ENCODE measurements around the gene WFIKKN1.
A peak's percentile ranks its signal among the peaks of the same experiment; 100 is the strongest.

WFIKKN1 gene

DNA sequence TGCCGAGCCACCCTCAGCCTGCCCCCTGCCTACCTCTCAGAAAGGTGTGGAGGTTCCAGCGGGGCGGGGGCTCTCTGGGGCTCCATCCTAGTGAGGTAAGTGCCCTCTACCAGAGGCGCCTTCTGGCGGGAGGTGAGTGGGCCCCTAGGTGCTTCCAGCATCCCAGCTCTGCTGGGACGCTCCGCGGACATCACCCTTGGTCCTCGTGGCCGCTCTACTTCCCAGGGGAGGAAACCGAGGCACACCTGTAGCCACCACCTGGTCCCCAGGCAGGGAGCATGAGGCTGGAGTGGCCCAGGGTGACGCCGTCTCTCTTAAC, 12.2 kb downstream of the WFIKKN1 start:
- Histone ChIP-seq H3K9ac (ENCODE audit: low read depth, low read length) (peak overlapping the region; percentile 70; the same call in 1 of the 2 replicates), H3K9me3 (ENCODE audit: control insufficient read depth, insufficient read depth, low read length) (no peaks in the 10 kb centered on the region), H3K4me1 (ENCODE audit: insufficient read depth, low read length) (peaks cover 9% of the 10 kb centered on the region; the same call in 1 of the 2 replicates), H3K36me3 (ENCODE audit: insufficient read depth, low read length) (no peaks in the 10 kb centered on the region)

DNA sequence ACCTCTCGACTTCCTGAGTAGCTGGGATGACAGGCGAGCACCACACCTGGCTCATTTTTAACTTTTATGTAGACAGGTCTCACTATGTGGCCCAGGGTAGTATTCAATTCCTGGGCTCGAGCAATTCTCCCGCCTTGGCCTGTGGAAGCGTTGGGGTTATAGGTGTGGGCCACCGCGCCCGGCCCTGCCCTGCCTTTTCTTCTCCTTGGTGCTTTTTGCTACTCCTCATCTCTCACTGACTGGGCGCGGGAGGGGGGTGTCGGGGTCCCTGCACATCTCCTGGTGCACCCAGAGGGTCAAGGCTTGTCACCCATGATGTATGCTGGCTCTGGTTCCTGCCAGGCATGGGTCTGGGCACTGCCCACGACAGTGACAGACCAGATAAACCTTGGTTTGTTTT, 13.8 kb downstream of the WFIKKN1 start:
- Histone ChIP-seq H3K9ac (ENCODE audit: low read depth, low read length) (no peak overlapping the region), H3K9me3 (ENCODE audit: control insufficient read depth, insufficient read depth, low read length) (no peaks in the 10 kb centered on the region), H3K36me3 (ENCODE audit: insufficient read depth, low read length) (no peaks in the 10 kb centered on the region), H3K4me1 (ENCODE audit: insufficient read depth, low read length) (no peaks in the 10 kb centered on the region)

DNA sequence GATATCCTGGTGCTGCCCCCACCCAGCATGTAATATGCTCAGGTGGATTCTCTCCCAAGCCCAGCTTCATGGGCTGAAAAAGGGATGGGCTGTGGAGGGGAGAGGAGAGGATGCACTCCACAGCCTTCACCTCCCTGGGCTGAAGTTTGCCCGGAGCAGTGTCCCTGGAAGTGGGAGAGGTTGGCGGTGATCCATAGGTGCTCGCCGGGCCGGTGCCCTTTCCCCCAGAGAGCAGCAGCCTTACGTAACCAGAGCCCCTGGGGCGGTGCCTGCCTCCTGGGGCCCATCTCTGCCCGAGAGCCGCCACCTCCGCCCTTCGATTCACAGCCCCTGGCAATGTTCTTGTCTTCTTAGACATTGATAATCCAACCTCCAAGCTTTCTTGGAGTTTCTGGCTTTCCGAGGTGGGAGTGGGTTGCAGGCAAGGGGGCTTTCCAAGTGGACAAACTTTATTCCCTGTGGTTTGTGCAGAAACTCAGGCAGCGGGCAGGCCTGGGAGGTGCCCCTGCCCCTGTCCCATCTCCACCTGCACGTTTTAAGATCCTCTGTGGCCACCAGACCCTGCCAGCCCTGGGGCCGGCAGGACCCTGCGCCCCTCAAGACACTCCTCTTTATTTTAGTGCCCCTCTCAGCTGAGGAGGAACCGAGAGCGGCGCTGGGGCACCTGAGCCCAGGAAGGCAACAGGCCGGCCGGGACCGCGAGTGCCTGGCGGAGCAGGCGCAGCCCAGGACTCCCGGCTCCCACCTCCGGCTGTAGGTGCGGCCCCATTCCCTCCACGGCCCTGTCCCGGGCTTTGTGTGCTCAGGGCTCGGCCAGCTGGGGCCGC, 15.3 kb downstream of the WFIKKN1 start:
- Histone ChIP-seq H3K4me1 (ENCODE audit: insufficient read depth, low read length) (no peaks in the 10 kb centered on the region), H3K9me3 (ENCODE audit: control insufficient read depth, insufficient read depth, low read length) (no peaks in the 10 kb centered on the region), H3K36me3 (ENCODE audit: insufficient read depth, low read length) (no peaks in the 10 kb centered on the region), H3K9ac (ENCODE audit: low read depth, low read length) (no peak overlapping the region)

DNA sequence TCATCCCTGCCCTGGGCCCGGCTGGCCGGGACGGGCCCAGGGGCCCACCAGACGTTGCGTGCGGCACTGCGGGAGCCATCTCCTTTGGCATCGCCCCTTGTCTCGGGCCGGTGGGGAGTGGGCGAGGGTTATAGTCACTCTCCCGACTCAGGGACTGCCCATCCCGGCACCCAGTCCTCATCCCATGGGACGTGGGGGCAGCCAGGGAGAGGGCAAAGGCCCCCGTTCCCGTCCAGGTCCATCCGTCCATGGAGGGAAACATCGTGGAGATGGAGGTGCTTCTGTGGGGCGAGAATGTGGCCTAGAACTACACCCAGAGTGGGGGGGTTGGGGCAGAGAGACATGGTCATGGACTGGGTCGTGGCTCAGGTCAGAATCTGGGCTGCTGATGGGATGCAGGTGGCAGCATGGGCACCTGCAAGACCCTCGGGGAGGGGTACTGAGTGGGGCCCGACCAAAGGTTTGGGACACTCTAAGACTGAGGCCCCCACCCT, 15.9 kb downstream of the WFIKKN1 start:
- no peaks in the 10 kb centered on the region for H3K9me3 ChIP-seq (ENCODE audit: control insufficient read depth, insufficient read depth, low read length)
- H3K36me3 ChIP-seq (ENCODE audit: insufficient read depth, low read length): no peaks in the 10 kb centered on the region
- no peak overlapping the region for H3K9ac ChIP-seq (ENCODE audit: low read depth, low read length)
- H3K4me1 ChIP-seq (ENCODE audit: insufficient read depth, low read length): no peaks in the 10 kb centered on the region

DNA sequence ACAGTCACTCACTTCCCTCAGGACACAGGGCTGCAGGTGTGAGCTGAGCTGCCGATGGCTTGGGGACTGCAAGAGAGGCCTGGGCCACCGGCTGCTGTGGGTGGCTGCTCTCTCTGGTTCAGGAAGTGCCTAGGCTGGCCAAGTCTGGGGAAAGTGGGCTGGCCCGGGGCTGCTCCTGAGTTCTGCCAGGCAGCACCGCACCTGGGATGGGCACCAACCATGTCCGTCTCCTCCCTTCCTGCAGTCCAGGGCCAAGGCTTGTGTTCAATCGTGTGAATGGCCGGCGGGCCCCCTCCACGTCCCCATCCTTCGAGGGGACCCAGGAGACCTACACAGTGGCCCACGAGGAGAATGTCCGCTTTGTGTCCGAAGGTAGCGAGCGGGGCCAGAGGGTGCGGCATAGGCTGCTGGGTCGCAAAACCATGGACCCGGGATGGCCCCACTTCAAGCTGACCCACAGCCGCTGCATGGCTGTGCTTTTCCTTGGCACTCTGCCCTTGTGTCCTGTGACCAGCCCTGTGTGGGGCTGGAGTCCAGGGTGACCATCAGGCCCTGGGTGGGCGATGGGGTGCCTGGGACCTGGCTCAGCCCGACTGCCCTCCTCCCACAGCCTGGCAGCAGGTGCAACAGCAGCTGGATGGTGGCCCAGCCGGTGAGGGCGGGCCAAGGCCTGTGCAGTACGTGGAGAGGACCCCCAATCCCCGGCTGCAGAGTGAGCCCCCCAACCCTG, 16.6 kb downstream of the WFIKKN1 start:
- H3K9ac ChIP-seq (ENCODE audit: low read depth, low read length): no peak overlapping the region

DNA sequence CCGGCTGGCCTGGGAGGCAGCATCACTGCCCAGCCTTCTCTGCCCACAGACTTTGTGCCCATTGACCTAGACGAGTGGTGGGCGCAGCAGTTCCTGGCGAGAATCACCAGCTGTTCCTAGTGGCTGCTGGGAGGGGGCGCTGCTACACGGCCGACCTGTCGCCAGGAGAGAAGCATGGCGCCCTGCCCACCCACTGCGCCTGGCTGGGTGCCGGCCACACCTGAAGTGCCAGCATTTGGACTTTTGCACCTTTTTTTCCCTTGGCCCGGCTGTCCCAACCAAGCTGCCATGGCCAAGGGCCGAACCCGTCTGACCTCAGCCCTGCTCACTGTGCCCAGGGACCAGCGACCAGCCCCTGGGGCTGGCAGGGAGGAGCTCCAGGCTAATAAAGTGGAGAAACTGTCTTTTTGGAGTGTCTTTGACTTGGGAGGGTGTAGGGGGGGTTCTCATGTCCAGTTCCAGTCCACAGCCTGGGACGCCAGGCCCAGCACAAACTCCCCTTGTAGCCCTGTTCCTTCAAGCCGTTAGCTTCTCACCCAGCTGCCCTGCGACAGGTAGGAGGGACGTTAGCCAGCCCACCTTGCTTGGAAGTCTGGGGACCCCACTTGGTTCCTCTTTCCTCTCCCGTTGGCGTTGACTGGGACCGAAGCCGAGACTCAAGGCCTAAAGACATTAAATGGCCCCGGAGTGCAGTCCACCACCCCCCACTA, 17.4 kb downstream of the WFIKKN1 start:
- Histone ChIP-seq H3K36me3 (ENCODE audit: insufficient read depth, low read length) (no peaks in the 10 kb centered on the region), H3K9ac (ENCODE audit: low read depth, low read length) (no peak overlapping the region), H3K4me1 (ENCODE audit: insufficient read depth, low read length) (no peaks in the 10 kb centered on the region), H3K9me3 (ENCODE audit: control insufficient read depth, insufficient read depth, low read length) (no peaks in the 10 kb centered on the region)

More for the DNA sequence above, 16.6 kb downstream of the WFIKKN1 start:
- no peaks in the 10 kb centered on the region for H3K9me3 ChIP-seq (ENCODE audit: control insufficient read depth, insufficient read depth, low read length)
- H3K4me1 ChIP-seq (ENCODE audit: insufficient read depth, low read length): no peaks in the 10 kb centered on the region
- H3K36me3 ChIP-seq (ENCODE audit: insufficient read depth, low read length): no peaks in the 10 kb centered on the region

DNA sequence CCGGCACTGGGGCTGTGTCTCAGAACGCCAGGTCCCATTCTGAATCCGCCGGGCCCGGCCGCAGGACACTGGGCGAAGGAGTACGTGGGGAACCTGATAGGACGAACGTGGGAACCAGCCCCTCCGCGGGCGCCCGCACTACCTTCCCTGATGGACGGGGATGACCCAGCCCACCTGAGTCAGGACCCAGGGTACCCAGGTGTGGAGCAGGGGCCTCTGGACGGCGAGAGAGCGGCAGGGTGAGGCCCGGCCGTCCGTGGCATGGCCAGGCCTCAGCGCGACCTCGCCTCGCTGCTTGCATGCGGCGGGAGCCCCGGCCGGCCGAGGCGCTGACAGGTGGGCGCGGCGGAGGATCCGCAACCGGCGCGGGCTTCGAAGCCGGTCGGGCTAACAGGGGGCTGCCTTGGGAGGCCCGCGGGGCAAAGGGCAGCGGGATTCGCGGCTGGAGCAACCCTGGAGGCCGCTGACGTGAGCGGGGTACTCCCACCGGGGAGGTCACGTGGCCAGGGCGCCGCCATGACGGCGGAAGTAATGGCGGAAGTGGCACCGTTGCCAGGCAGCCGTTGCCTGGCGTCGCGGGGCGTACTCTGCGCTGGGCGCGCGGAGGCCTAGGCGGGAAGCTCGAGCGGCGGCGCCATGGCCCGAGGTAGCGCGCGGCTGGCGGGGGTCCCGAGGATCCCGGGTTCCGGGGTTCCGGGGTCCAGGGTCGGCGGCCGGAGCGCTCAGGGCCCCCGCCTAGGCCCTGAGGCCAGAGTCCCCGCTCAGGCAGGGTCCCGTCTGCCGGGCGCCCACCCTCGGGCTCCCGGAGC, 18.2 kb downstream of the WFIKKN1 start, which contains the start of gene WDR90:
Gene WDR90, plus strand, starts transcription at position 585 of the 809 bp plus-strand sequence. Its CDS starts 52 bp downstream, at position 637.
- Histone ChIP-seq H3K9ac (ENCODE audit: low read depth, low read length) (no peak within 1 kb of the TSS), H3K4me1 (ENCODE audit: insufficient read depth, low read length) (no peaks in the 10 kb centered on the region), H3K9me3 (ENCODE audit: control insufficient read depth, insufficient read depth, low read length) (no peaks in the 10 kb centered on the region), H3K36me3 (ENCODE audit: insufficient read depth, low read length) (no peaks in the 10 kb centered on the region)

DNA sequence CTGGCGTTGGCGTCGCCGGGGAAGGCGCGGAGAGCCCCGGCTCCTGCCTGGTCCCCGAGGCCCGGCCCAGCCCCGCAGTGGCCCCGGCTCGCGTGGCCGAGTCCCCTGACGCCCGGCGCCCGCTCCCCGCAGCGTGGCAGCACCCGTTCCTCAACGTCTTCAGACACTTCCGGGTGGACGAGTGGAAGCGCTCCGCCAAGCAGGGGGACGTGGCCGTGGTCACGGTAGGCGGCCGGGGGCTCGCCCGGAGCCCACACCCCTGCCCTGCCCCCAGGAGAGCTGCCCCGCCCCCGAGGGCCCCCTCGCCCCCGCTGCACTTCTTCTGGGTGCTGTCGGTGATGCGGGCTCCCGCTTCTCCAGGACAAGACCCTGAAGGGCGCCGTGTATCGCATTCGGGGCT, 18.8 kb downstream of the WFIKKN1 start:
- no peaks in the 10 kb centered on the region for H3K9me3 ChIP-seq (ENCODE audit: control insufficient read depth, insufficient read depth, low read length)
- H3K36me3 ChIP-seq (ENCODE audit: insufficient read depth, low read length): no peaks in the 10 kb centered on the region
- H3K4me1 ChIP-seq (ENCODE audit: insufficient read depth, low read length): no peaks in the 10 kb centered on the region
- H3K9ac ChIP-seq (ENCODE audit: low read depth, low read length): no peak overlapping the region

DNA sequence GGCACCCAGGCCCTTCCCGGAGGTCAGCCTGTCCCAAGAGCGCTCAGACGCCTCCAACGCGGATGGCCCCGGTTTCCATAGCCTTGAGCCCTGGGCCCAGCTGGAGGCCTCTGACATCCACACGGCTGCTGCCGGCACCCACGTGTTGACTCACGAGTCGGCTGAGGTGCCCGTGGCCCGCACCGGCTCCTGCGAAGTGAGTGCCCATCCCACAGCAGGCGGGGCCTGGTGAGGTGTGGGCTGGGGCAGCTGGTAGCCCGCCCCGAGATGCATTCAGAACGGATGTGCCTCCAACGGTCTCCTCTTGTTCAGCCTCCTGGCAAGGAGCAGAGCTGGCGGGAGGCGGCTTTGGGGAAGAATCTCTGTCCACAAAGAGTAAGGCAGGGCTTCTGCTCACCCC, 21.1 kb downstream of the WFIKKN1 start:
- H3K36me3 ChIP-seq (ENCODE audit: insufficient read depth, low read length): no peaks in the 10 kb centered on the region
- H3K9me3 ChIP-seq (ENCODE audit: control insufficient read depth, insufficient read depth, low read length): no peaks in the 10 kb centered on the region
- H3K9ac ChIP-seq (ENCODE audit: low read depth, low read length): no peak overlapping the region
- no peaks in the 10 kb centered on the region for H3K4me1 ChIP-seq (ENCODE audit: insufficient read depth, low read length)

DNA sequence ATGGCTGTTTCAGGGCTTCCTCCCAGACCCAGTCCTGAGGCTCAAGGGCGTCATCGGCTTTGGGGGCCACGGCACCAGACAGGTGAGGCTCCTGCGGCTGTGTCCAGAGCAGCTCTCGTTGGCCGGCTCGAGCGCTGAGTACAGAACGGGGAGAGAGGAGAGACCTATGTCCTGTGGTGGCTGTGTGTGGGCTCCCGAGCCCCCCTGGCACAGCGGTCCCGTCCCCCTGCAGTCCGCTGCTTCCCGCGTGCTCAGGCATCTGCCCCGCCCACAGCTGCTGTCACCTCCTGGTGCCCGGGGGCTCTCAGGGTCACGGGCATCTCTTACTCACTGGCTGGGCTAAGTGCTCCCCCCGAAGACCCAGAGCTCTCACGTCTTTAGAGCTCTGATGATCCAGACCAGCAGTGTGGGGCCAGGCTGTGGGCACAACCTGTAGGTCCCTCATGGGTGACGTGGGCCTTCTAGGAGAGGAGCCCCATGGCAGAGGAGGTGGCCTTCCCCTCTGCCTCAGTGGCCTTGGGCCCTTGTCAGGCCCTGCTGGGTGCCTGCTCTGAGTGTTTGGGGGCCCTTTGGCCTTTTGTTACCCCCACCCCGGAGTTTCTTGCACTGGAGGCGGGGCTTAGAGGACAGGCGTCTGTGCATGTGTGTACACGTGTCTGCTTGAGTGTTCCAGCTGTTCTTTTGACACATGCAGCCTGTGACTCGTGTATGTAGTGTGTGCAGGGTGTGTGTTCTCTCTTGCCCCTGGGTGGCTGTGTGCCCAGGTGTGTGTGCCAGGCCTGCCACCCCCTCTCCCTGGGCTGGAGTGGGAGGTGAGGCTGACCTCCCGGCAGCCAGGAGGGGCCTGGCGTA, 21.9 kb downstream of the WFIKKN1 start:
- Histone ChIP-seq H3K36me3 (ENCODE audit: insufficient read depth, low read length) (no peaks in the 10 kb centered on the region), H3K4me1 (ENCODE audit: insufficient read depth, low read length) (no peaks in the 10 kb centered on the region), H3K9me3 (ENCODE audit: control insufficient read depth, insufficient read depth, low read length) (no peaks in the 10 kb centered on the region), H3K9ac (ENCODE audit: low read depth, low read length) (no peak overlapping the region)

DNA sequence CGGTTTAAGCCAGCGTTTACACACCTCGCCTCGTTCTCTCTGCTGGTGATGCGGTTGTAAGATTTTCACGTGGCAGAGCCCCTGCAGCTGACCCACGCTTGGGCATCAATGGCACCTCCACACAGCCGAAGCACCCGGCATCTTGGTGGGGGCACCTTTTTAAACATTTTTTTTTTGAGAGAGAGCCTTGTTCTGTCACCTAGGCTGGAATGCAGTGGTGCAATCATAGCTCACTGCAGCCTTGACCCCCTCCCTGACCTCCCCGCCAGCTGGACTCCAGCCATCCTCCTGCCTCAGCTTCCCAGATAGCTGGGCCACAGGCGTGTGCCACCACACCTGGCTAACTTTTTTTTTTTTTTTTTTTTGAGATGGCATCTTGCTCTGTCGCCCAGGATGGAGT, 23.2 kb downstream of the WFIKKN1 start:
- Histone ChIP-seq H3K9me3 (ENCODE audit: control insufficient read depth, insufficient read depth, low read length) (no peaks in the 10 kb centered on the region), H3K4me1 (ENCODE audit: insufficient read depth, low read length) (no peaks in the 10 kb centered on the region), H3K9ac (ENCODE audit: low read depth, low read length) (no peak overlapping the region), H3K36me3 (ENCODE audit: insufficient read depth, low read length) (no peaks in the 10 kb centered on the region)

DNA sequence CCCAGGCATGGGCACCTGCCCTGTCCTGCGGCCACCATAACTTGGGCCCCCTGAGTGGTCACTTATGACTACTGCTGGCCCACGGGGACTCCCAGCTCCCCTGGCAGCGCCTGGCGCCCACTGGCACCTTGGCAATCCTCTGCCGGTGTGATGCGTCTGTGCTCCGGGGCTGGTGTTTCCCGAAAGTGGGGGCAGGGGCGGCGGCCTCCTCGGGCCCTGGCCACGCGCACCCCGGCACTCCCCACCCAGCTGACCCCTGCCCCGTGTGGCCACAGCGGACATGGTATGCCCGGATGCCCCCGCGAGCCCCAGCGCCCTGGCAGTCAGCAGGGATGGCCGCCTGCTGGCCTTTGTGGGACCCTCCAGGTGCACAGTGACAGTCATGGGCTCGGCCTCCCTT, 26.7 kb downstream of the WFIKKN1 start:
- no peaks in the 10 kb centered on the region for H3K36me3 ChIP-seq (ENCODE audit: insufficient read depth, low read length)
- no peaks in the 10 kb centered on the region; the same call in 1 of the 2 replicates for H3K4me1 ChIP-seq (ENCODE audit: insufficient read depth, low read length)

More for the DNA sequence above, 26.7 kb downstream of the WFIKKN1 start:
- H3K9ac ChIP-seq (ENCODE audit: low read depth, low read length): no peak overlapping the region
- no peaks in the 10 kb centered on the region for H3K9me3 ChIP-seq (ENCODE audit: control insufficient read depth, insufficient read depth, low read length)

Data from ES-I3 (cell line).